ENCODE measurements around the gene PCP4L1.
A peak's percentile ranks its signal among the peaks of the same experiment; 100 is the strongest.
"Not testable (repeated sequence)": the region's sequence is repeated elsewhere in the genome, so short reads cannot be mapped to it uniquely, and the experiment has no call there.

The PCP4L1 gene

DNA sequence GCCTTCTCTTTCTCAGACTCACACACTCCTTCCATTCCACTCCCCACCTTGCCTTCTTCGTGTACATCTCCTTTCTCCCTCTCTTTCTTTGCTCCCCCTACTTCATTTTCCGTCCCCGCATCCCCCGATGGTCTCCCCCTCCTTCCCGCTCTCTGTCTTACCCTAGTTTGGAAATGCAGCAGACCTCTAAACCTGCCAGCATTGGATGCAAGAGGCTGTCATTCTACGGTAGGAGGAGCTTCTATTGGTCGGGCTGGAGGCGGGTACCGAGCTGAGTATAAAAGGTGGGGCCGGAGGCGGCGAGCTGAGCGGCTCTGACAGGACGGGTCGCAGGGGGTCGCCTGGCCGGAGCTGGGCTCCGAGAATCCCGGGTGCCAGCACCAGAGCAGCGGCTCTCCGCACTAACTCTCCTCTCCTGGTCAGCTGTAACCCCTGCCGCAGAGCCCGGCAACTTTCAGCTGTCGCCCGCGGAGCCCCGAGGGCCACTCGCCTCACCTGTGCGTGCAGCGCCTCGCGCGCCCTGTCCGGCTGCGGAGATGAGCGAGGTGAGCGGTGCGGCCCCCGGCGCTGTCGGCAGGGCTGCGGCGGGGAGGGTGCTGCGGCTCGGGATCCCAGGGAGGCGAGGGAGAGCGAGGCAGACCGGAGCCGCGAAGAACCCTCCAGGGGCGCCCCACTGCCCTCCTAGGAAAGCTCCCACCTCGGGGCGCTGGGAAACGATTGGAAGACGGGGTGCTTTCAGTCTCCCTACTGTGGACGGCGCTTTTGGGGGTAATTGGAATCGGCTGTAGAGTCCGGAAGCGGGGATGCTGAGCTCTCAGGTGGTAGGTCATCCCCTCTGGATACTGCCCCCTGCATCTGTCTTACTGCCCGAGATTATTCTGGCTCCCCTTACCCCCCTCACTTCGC is at the start of gene PCP4L1:
Gene PCP4L1, plus strand, starts transcription at position 307 of the 906 bp plus-strand sequence. Its CDS starts 230 bp downstream, at position 537.
- peak in 1 of 2 experiments; percentile 17 for DNase-seq
- no peak for TF ChIP-seq POLR2A (IDR thresholded peaks at IDR 0.05; ENCODE audit: low read length)
- TF ChIP-seq GATA1 (IDR thresholded peaks at IDR 0.05; ENCODE audit: low read depth, low read length), result no peak

- peak; percentile 76 to 82 for DNase-seq
- no peak for TF ChIP-seq POLR2A (IDR thresholded peaks at IDR 0.05; ENCODE audit: low read length)
- no peak for TF ChIP-seq GATA1 (IDR thresholded peaks at IDR 0.05; ENCODE audit: low read depth, low read length)
Observed at GRCh38 chr1:161209790-161210409, 48.6 kb upstream of the PCP4L1 start.

DNA sequence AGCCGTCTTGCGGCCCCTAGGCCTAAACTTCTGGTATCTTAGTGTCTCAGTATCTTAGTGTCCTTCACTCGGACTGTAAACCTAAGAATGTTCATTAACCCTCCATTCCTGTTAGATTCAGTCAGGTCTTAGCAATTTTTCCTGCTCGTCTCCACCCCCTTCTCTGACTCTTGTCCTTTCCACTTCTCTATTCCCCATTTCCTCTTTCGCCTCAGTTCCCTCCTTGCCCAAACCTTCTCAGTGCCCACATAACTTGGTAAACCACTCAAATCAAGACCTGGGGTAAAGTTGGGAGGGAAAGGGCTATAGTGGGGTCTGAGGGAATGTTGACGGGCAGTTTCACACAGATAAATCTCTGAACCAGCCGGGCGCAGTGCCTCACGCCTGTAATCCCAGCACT is 44.2 kb upstream of the PCP4L1 start:
- no peak for DNase-seq
- TF ChIP-seq POLR2A (IDR thresholded peaks at IDR 0.05; ENCODE audit: low read length) (no peak), GATA1 (IDR thresholded peaks at IDR 0.05; ENCODE audit: low read depth, low read length) (no peak)

DNA sequence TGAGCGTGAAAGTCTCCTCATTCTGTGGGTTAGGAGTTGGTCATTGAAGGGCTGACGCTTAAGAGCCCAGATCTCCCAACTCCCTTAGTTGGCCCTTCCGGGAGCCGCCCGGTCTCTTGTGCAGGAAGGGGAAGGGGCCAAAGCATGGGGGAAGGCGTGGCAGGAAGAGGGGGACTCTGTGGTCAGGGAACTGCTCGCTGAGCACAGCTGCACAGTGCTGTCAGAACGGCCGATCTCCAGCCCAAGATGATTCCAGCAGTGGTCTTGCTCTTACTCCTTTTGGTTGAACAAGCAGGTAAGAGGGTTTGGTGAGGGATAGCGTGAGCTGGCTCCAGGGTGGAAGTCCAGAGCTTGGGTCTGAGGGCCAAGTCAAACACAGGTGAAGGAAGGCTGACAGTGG is 43.5 kb upstream of the PCP4L1 start, which contains the start of gene FCER1G:
Gene FCER1G, plus strand, starts transcription at position 220 of the 400 bp plus-strand sequence. Its CDS starts 27 bp downstream, at position 247.
- TF ChIP-seq GATA1 (IDR thresholded peaks at IDR 0.05; ENCODE audit: low read depth, low read length) (no peak), POLR2A (IDR thresholded peaks at IDR 0.05; ENCODE audit: low read length) (no peak)
- no peak for DNase-seq

GRCh38 chr1:161216945-161217712 is 41.4 kb upstream of the PCP4L1 start:
- no peak for DNase-seq
- TF ChIP-seq POLR2A (IDR thresholded peaks at IDR 0.05; ENCODE audit: low read length) (no peak), GATA1 (IDR thresholded peaks at IDR 0.05; ENCODE audit: low read depth, low read length) (no peak)

DNA sequence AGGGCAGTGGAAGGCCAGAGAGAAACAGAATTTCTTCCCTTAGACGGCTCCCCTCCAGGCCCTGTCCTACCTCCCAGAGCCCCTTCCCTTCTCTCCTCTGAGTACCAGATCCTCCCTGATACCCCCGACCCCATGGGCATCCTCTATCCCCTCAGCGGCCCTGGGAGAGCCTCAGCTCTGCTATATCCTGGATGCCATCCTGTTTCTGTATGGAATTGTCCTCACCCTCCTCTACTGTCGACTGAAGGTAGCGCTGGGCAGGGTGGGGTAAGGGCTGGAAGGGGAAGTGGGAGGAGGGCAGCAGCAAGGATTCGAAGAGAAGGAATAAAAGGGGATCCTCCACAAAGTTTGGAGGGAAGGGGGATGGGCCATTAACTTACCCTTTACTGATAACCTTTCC is 40.7 kb upstream of the PCP4L1 start:
- TF ChIP-seq POLR2A (IDR thresholded peaks at IDR 0.05; ENCODE audit: low read length) (no peak), GATA1 (IDR thresholded peaks at IDR 0.05; ENCODE audit: low read depth, low read length) (no peak)
- no peak for DNase-seq

DNA sequence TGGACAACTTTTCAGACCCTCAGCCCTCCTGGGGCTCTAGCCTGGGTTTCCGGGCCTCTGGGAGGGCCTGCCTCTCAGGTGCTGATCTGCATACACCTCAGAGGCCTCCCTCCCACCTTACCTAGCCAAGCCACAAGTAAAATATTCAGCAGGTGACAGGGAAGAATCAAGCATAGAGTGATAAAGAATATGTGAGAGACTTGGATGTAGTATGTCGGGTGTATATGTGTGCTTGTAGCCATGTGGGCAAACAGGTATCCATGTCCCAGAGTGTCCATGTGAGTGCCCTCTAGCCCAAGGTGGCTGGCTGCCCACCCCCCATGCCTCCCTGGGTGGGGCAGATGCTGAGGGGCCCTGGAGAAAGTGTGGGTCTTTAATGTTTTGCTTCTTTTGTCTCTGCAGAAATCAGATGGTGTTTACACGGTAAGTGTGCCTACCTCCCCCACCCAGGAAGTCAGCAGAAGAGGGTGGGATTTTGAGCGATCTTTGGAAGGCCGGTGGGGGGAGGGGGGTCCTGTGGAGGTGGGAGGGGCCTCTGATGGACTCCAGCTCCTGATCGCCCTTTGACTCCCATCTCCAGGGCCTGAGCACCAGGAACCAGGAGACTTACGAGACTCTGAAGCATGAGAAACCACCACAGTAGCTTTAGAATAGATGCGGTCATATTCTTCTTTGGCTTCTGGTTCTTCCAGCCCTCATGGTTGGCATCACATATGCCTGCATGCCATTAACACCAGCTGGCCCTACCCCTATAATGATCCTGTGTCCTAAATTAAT is 40.1 kb upstream of the PCP4L1 start:
- TF ChIP-seq POLR2A (IDR thresholded peaks at IDR 0.05; ENCODE audit: low read length) (no peak), GATA1 (IDR thresholded peaks at IDR 0.05; ENCODE audit: low read depth, low read length) (no peak)
- DNase-seq, result no peak

- DNase-seq, result no peak
- TF ChIP-seq POLR2A (IDR thresholded peaks at IDR 0.05; ENCODE audit: low read length) (no peak), GATA1 (IDR thresholded peaks at IDR 0.05; ENCODE audit: low read depth, low read length) (no peak)
Observed at GRCh38 chr1:161219078-161219892, 39.3 kb upstream of the PCP4L1 start.

- no peak for TF ChIP-seq POLR2A (IDR thresholded peaks at IDR 0.05; ENCODE audit: low read length)
- TF ChIP-seq GATA1 (IDR thresholded peaks at IDR 0.05; ENCODE audit: low read depth, low read length), result no peak
- DNase-seq, result no peak
Observed at GRCh38 chr1:161220002-161220401, 38.5 kb upstream of the PCP4L1 start.

DNA sequence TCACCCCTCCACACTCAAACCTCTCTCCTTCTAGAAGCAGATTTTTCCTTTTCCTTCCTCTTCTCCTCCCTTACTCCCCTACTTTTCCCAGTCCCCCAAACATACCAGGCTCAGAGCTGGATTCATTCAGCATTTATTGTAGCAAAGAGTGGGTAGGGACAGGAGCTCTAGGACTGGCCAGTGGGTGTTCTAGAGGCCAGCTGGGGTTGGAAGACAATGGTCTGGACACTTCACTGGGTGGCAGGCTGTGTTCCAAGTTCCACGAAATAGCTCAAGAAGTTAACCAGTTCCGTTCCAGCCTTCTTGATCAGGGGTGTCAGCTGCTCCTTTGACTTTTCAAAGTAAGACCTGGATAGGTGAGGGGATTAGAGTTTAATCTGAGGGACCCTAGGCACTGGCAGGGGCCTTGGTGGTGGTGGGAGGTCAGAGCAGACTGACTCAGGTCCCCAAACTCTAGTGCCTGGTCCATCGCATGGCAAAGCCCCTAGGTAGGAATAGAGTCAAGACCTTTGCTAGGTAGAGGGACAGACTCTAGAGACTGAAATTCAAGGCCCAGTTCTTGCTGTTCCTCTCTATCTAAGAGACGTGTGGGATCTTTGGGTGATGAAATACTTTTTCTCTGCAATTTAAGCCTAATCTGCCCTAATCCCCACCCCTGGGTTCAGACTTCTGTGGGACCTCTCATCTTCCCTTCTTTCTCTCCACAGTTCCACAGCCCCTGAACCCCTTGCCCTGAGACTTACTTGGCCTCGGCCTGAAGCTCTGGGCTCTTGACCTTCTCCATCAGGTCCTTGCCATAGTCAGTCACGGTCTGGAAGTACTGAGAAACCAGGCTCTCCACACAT is 36.1 kb upstream of the PCP4L1 start:
- no peak for DNase-seq
- no peak for TF ChIP-seq POLR2A (IDR thresholded peaks at IDR 0.05; ENCODE audit: low read length)

DNA sequence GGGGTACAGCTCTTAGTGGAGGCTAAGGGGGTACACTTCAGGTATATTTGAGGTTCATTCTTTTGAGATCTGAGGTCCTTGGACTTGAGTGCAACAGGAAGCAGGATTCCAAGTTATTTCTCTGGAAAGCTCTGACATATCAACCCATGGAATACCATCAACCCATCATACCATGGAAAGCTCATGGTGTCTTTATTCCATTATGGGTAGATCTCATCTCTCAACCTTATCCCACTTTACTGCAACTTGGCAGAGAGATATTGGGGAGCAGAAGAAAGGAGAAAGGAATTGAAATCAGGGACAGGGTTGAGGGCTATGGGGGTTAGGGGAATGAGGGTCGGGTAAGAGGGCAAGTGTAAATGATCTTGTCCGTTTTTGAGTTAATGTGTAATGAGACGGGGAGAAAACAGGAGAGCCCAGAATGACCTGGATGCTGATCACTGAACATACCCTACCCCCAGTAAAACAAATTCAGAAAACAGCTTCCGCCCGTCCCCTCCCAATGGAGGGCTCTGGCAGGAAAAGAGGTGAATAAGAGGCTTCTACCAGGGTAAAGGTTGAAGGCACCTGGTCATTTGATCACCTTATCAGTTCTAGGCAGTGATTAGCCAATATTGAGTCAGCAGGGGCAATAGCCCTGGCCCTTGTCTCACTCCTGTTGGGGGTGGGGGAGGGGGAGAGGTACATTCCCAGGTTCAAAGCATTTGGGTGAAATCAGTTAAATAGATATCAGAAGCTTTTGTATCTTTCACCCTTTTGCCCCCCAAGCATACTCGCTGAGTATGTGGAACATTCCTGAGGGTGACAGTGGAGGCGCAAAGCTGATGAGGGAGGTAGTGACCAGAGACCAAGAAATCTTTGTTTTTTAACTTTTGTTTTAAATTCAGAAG is 34.5 kb upstream of the PCP4L1 start:
- TF ChIP-seq POLR2A (IDR thresholded peaks at IDR 0.05; ENCODE audit: low read length) (no peak), GATA1 (IDR thresholded peaks at IDR 0.05; ENCODE audit: low read depth, low read length) (no peak)

DNA sequence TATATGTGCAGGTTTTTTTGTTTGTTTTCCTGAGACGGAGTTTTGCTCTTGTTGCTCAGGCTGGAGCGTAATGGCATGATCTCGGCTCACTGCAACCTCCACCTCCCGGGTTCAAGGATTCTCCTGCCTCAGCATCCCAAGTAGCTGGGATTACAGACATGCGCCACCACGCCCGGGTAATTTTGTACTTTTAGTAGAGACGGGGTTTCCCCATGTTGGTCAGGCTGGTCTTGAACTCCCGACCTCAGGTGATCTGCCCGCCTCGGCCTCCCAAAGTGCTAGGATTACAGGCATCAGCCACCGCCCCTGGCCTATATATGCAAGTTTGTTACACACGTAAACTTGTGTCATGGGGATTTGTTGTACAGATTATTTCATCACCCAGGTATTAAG is 33.9 kb upstream of the PCP4L1 start:
- DNase-seq, result not testable (repeated sequence)

More for the DNA sequence above, 34.5 kb upstream of the PCP4L1 start:
- no peak for DNase-seq

Data from erythroblast (primary cell).